Naive thymus-derived CD8-positive, alpha-beta T cell (primary cell): ENCODE measurements around the gene PLEKHG4. TPM values are rescaled to one million over a fixed set of nuclear protein-coding genes. Genes with fewer than 3 reads are reported as not detected.

Experiments
- ATAC-seq, 2 donors: fragments of 150-1000 bp; cut with Tn5 transposase in 1 of 2; sonication (Bioruptor Pico), chemical (Tn5 transposase) in 1 of 2; 1 replicate in 1 of 2; 2 replicates in 1 of 2; pipeline ENCODE4 v1.10.0; 2021; ENCODE audit warnings: mild to moderate bottlenecking in 2 of 2, moderate library complexity in 2 of 2
- POLR2A ChIA-PET: fragments of 350-600 bp; sonication (Branson Sonifier 250); formaldehyde crosslinking; loops from one replicate; lab custom pipeline; 2021; ENCODE audit warnings: antibody characterized with exemption; lab: Charles Lee
- DNase-seq, 10 donors: peaks; one replicate each; pipeline versions ENCODE4 v3.0.0 to v3.0.0-alpha.2; 2020 to 2022
- H3K27ac Mint-ChIP-seq, 10 donors: one replicate each; pipeline ENCODE4 v1.8.0; 2020 to 2022; ENCODE audit warnings: mild to moderate bottlenecking in 10 of 10, mixed read lengths in 10 of 10, moderate library complexity in 4 of 10, inconsistent platforms in 1 of 10
- H3K27me3 Mint-ChIP-seq, 5 donors: one replicate each; pipeline ENCODE4 v1.8.0; 2021 to 2022; ENCODE audit warnings: mixed read lengths in 5 of 5
- H3K36me3 Mint-ChIP-seq, 3 donors: one replicate each; pipeline ENCODE4 v1.8.0; 2020 to 2022; ENCODE audit warnings: mixed read lengths in 3 of 3, mild to moderate bottlenecking in 2 of 3, inconsistent platforms in 1 of 3
- H3K4me1 Mint-ChIP-seq, 4 donors: one replicate each; pipeline ENCODE4 v1.8.0; 2021 to 2022; ENCODE audit warnings: mixed read lengths in 4 of 4
- H3K4me3 Mint-ChIP-seq, 10 donors: one replicate each; pipeline ENCODE4 v1.8.0; 2020 to 2022; ENCODE audit warnings: mild to moderate bottlenecking in 10 of 10, mixed read lengths in 10 of 10, moderate library complexity in 6 of 10, inconsistent platforms in 1 of 10
- H3K9me3 Mint-ChIP-seq, 9 donors: one replicate each; pipeline ENCODE4 v1.8.0; 2020 to 2022; ENCODE audit warnings: mixed read lengths in 9 of 9, mild to moderate bottlenecking in 3 of 9, inconsistent platforms in 1 of 9, moderate library complexity in 1 of 9
- polyA plus RNA-seq, 3 donors: library from polyadenylated mRNA; unstranded; fragments of 300-500 nt; fragmentation: Illumina TruSeq; gene quantifications; one replicate each; pipeline ENCODE4 v1.2.3, GENCODE V29; 2021
- total RNA-seq, 8 experiments: library from RNA in 2 of 8; stranded (reverse) in 2 of 8; gene quantifications; one replicate each; pipeline ENCODE4 v1.2.3 and lab custom pipeline; 2021 to 2026

Gene PLEKHG4
- total and polyA plus RNA-seq, 5 experiments from 2014 or later = 7.9 to 41.0 (median 11.7) TPM

- Mint-ChIP-seq H3K9me3 (no peaks in the 10 kb centered on the region), H3K4me3 (no peak overlapping the region), H3K36me3 (peaks cover 0 to 33% (median 7%) of the 10 kb centered on the region in 3 donors), H3K27ac (peak overlapping the region in 2 of 10 donors; percentile 56 to 59), H3K4me1 (peaks cover 4 to 13% (median 10%) of the 10 kb centered on the region in 4 donors), H3K27me3 (no peaks in the 10 kb centered on the region)
- POLR2A ChIA-PET = interaction anchor here (4.6 kb wide), 1 partner anchor 10 kb away, joined by 24 read pairs; the partner anchor contains the start of gene TMEM208
- DNase-seq = no peak
- no peak for ATAC-seq
Measured at GRCh38 chr16:67237396-67238277, 41.7 kb upstream of the PLEKHG4 start.

- DNase-seq (no peak), ATAC-seq (no peak)
- no peaks in the 10 kb centered on the region for H3K9me3 Mint-ChIP-seq
- peaks cover 5 to 13% (median 11%) of the 10 kb centered on the region in 4 donors for H3K4me1 Mint-ChIP-seq
- POLR2A ChIA-PET = interaction anchor here (4.6 kb wide), 1 partner anchor 10 kb away, joined by 24 read pairs; the partner anchor contains the start of gene TMEM208
- no peak overlapping the region for H3K4me3 Mint-ChIP-seq
- peaks cover 0 to 33% (median 7%) of the 10 kb centered on the region in 3 donors for H3K36me3 Mint-ChIP-seq
- no peaks in the 10 kb centered on the region for H3K27me3 Mint-ChIP-seq
- H3K27ac Mint-ChIP-seq = peak overlapping the region in 1 of 10 donors; percentile 31
Measured at GRCh38 chr16:67238278-67238575, 41.1 kb upstream of the PLEKHG4 start.

GRCh38 chr16:67238806-67239470 is 40.4 kb upstream of the PLEKHG4 start:
- no peaks in the 10 kb centered on the region for H3K27me3 Mint-ChIP-seq
- peaks cover 0 to 29% (median 7%) of the 10 kb centered on the region in 3 donors for H3K36me3 Mint-ChIP-seq
- DNase-seq (no peak), ATAC-seq (no peak)
- POLR2A ChIA-PET = interaction anchor here (4.6 kb wide), 1 partner anchor 11 kb away, joined by 24 read pairs; the partner anchor contains the start of gene TMEM208
- H3K4me1 Mint-ChIP-seq = peaks cover 5 to 20% (median 14%) of the 10 kb centered on the region in 4 donors
- no peak overlapping the region for H3K4me3 Mint-ChIP-seq
- peak overlapping the region in 3 of 10 donors; percentile 31 to 73 (median 42) for H3K27ac Mint-ChIP-seq
- no peaks in the 10 kb centered on the region for H3K9me3 Mint-ChIP-seq

GRCh38 chr16:67240506-67240905 is 38.8 kb upstream of the PLEKHG4 start:
- POLR2A ChIA-PET = interaction anchor here (4.6 kb wide), 1 partner anchor 13 kb away, joined by 24 read pairs; the partner anchor contains the start of gene TMEM208
- Mint-ChIP-seq H3K36me3 (peaks cover 0 to 28% (median 7%) of the 10 kb centered on the region in 3 donors), H3K9me3 (no peaks in the 10 kb centered on the region), H3K4me3 (peak overlapping the region in 1 of 10 donors; percentile 60), H3K4me1 (peaks cover 17 to 36% (median 30%) of the 10 kb centered on the region in 4 donors), H3K27ac (peak overlapping the region in 2 of 10 donors; percentile 10 to 48), H3K27me3 (no peaks in the 10 kb centered on the region)
- DNase-seq = no peak
- ATAC-seq = no peak

- POLR2A ChIA-PET = interaction anchor here (4.6 kb wide), 1 partner anchor 13 kb away, joined by 24 read pairs; the partner anchor contains the start of gene TMEM208
- no peak for ATAC-seq
- peak overlapping the region in 4 of 10 donors; percentile 31 to 84 (median 72) for H3K27ac Mint-ChIP-seq
- no peaks in the 10 kb centered on the region for H3K9me3 Mint-ChIP-seq
- H3K27me3 Mint-ChIP-seq = no peaks in the 10 kb centered on the region
- H3K36me3 Mint-ChIP-seq = peaks cover 0 to 24% (median 7%) of the 10 kb centered on the region in 3 donors
- DNase-seq = no peak
- H3K4me1 Mint-ChIP-seq = peaks cover 17 to 36% (median 28%) of the 10 kb centered on the region in 4 donors
- H3K4me3 Mint-ChIP-seq = no peak overlapping the region
Measured at GRCh38 chr16:67241008-67241900, 38.1 kb upstream of the PLEKHG4 start.

GRCh38 chr16:67242138-67242730 is 37.1 kb upstream of the PLEKHG4 start:
- ATAC-seq = no peak
- POLR2A ChIA-PET = interaction anchor here (1.0 to 1.1 kb wide), 2 partner anchors 11 to 15 kb away, joined by 3 read pairs; partner anchors contain the start of gene TMEM208
- H3K27me3 Mint-ChIP-seq = no peaks in the 10 kb centered on the region
- H3K4me1 Mint-ChIP-seq = peaks cover 17 to 35% (median 32%) of the 10 kb centered on the region in 4 donors
- H3K9me3 Mint-ChIP-seq = no peaks in the 10 kb centered on the region
- peaks cover 0 to 18% (median 5%) of the 10 kb centered on the region in 3 donors for H3K36me3 Mint-ChIP-seq
- no peak for DNase-seq
- H3K27ac Mint-ChIP-seq = peak overlapping the region in 4 of 10 donors; percentile 59 to 87 (median 74)
- H3K4me3 Mint-ChIP-seq = no peak overlapping the region

GRCh38 chr16:67243481-67243880 is 35.9 kb upstream of the PLEKHG4 start:
- H3K4me1 Mint-ChIP-seq = peaks cover 26 to 43% (median 43%) of the 10 kb centered on the region in 4 donors
- peaks cover 0 to 5% (median 0%) of the 10 kb centered on the region in 3 donors for H3K36me3 Mint-ChIP-seq
- no peaks in the 10 kb centered on the region for H3K9me3 Mint-ChIP-seq
- H3K4me3 Mint-ChIP-seq = no peak overlapping the region
- no peaks in the 10 kb centered on the region for H3K27me3 Mint-ChIP-seq
- peak overlapping the region in 9 of 10 donors; percentile 28 to 97 (median 89) for H3K27ac Mint-ChIP-seq
- no peak for DNase-seq
- POLR2A ChIA-PET = interaction anchor here (1.9 to 5.7 kb wide), 2 partner anchors 14 to 51 kb away, joined by 6 to 99 read pairs; partner anchors contain the start of genes E2F4 and TMEM208
- no peak for ATAC-seq

GRCh38 chr16:67244387-67245185 is 34.7 kb upstream of the PLEKHG4 start:
- Mint-ChIP-seq H3K9me3 (no peaks in the 10 kb centered on the region), H3K27ac (peak overlapping the region; percentile 68 to 97 (median 89)), H3K27me3 (peaks cover 0 to under 1% (median 0%) of the 10 kb centered on the region in 5 donors), H3K4me3 (peak overlapping the region in 9 of 10 donors; percentile 57 to 90 (median 72)), H3K4me1 (peaks cover 29 to 50% (median 49%) of the 10 kb centered on the region in 4 donors), H3K36me3 (no peaks in the 10 kb centered on the region)
- POLR2A ChIA-PET = interaction anchor here (0.6 to 5.7 kb wide), 5 partner anchors 15 to 60 kb away, joined by 3 to 99 read pairs (median 5); partner anchors contain the start of genes E2F4 and TMEM208
- ATAC-seq (peak; percentile 60 to 74), DNase-seq (peak; percentile 40 to 84 (median 60))

GRCh38 chr16:67245186-67245585 is 34.1 kb upstream of the PLEKHG4 start:
- no peaks in the 10 kb centered on the region for H3K36me3 Mint-ChIP-seq
- peak overlapping the region; percentile 57 to 90 (median 71) for H3K4me3 Mint-ChIP-seq
- POLR2A ChIA-PET = interaction anchor here (1.3 to 5.7 kb wide), 4 partner anchors 16 to 61 kb away, joined by 3 to 99 read pairs (median 6); partner anchors contain the start of genes E2F4 and TMEM208
- H3K27me3 Mint-ChIP-seq = peaks cover 0 to 5% (median 0%) of the 10 kb centered on the region in 5 donors
- H3K27ac Mint-ChIP-seq = peak overlapping the region in 9 of 10 donors; percentile 68 to 97 (median 89)
- H3K4me1 Mint-ChIP-seq = peaks cover 31 to 56% (median 55%) of the 10 kb centered on the region in 4 donors
- H3K9me3 Mint-ChIP-seq = no peaks in the 10 kb centered on the region
- DNase-seq (peak in 2 of 10 donors; percentile 17 to 51), ATAC-seq (no peak)

GRCh38 chr16:67245674-67246080 is 33.7 kb upstream of the PLEKHG4 start:
- ATAC-seq (no peak), DNase-seq (no peak)
- peaks cover 0 to 8% (median 0%) of the 10 kb centered on the region in 5 donors for H3K27me3 Mint-ChIP-seq
- H3K4me1 Mint-ChIP-seq = peaks cover 31 to 57% (median 56%) of the 10 kb centered on the region in 4 donors
- H3K4me3 Mint-ChIP-seq = peak overlapping the region; percentile 57 to 90 (median 71)
- H3K36me3 Mint-ChIP-seq = no peaks in the 10 kb centered on the region
- H3K27ac Mint-ChIP-seq = peak overlapping the region in 7 of 10 donors; percentile 77 to 97 (median 89)
- POLR2A ChIA-PET = interaction anchor here (1.1 to 5.7 kb wide), 2 partner anchors 16 to 38 kb away, joined by 3 to 99 read pairs; partner anchors contain the start of gene TMEM208
- no peaks in the 10 kb centered on the region for H3K9me3 Mint-ChIP-seq
